GM20431 (cell line): ENCODE measurements around the gene RWDD3.

ENCODE experiments used
- in situ Hi-C: fragments of 300-500 bp; cut with MseI, MboI; formaldehyde crosslinking; loops from one replicate; pipeline ENCODE4 v1.15.0; 2020; ENCODE audit warnings: low sequenced_read_pairs; ENCODE audit not compliant: unreplicated experiment

The RWDD3 gene

GRCh38 chr1:95229037-95229436 is 5.0 kb upstream of the RWDD3 start:
- in situ Hi-C loops = no loop called here

- in situ Hi-C loops = no loop called here
These were observed 4.3 kb upstream of the RWDD3 start for GRCh38 chr1:95229706-95230105.

GRCh38 chr1:95230256-95230655 is 3.8 kb upstream of the RWDD3 start:
- in situ Hi-C loops = no loop called here

GRCh38 chr1:95230768-95231191 is 3.2 kb upstream of the RWDD3 start:
- in situ Hi-C loops = no loop called here

GRCh38 chr1:95232646-95233318 is 1.2 kb upstream of the RWDD3 start:
- in situ Hi-C loops = no loop called here

- in situ Hi-C loops = no loop called here
These were observed 682 bp upstream of the RWDD3 start for GRCh38 chr1:95233319-95233736.

- in situ Hi-C loops = no loop called here
These were observed 3.0 kb downstream of the RWDD3 start for GRCh38 chr1:95236784-95237575.

GRCh38 chr1:95237981-95238703 is 4.1 kb downstream of the RWDD3 start:
- in situ Hi-C loops = no loop called here

GRCh38 chr1:95245029-95245428 is 11.0 kb downstream of the RWDD3 start:
- in situ Hi-C loops = no loop called here

GRCh38 chr1:95246511-95246910 is 12.5 kb downstream of the RWDD3 start:
- in situ Hi-C loops = no loop called here

- in situ Hi-C loops = no loop called here
These were observed 13.6 kb downstream of the RWDD3 start for GRCh38 chr1:95247607-95248006.

- in situ Hi-C loops = no loop called here
These were observed 15.9 kb downstream of the RWDD3 start for GRCh38 chr1:95249916-95250315.

- in situ Hi-C loops = no loop called here
These were observed 18.4 kb downstream of the RWDD3 start for GRCh38 chr1:95252422-95252821.

- in situ Hi-C loops = no loop called here
These were observed 20.9 kb downstream of the RWDD3 start for GRCh38 chr1:95254959-95255358.

- in situ Hi-C loops = no loop called here
These were observed 21.8 kb downstream of the RWDD3 start for GRCh38 chr1:95255826-95256225.

- in situ Hi-C loops = no loop called here
These were observed 23.7 kb downstream of the RWDD3 start for GRCh38 chr1:95257758-95258157.

- in situ Hi-C loops = no loop called here
These were observed 25.2 kb downstream of the RWDD3 start for GRCh38 chr1:95259245-95259644.

- in situ Hi-C loops = no loop called here
These were observed 28.9 kb downstream of the RWDD3 start for GRCh38 chr1:95262913-95263312.

GRCh38 chr1:95263450-95263849 is 29.4 kb downstream of the RWDD3 start:
- in situ Hi-C loops = no loop called here

GRCh38 chr1:95265106-95265505 is 31.1 kb downstream of the RWDD3 start:
- in situ Hi-C loops = no loop called here

GRCh38 chr1:95276429-95276828 is 42.4 kb downstream of the RWDD3 start:
- in situ Hi-C loops = no loop called here
